HEK293 (cell line): ENCODE data around the gene C20orf204.

Source experiments
- CTCF ChIA-PET: fragments of 350-600 bp; formaldehyde crosslinking; extraction: SDS; loops from one replicate; lab custom pipeline; 2021; ENCODE audit warnings: antibody characterized with exemption; lab: Yijun Ruan, JAX
- POLR2A ChIA-PET: fragments of 300-600 bp; formaldehyde crosslinking; extraction: SDS; loops from one replicate; lab custom pipeline; 2020; ENCODE audit warnings: antibody characterized with exemption, inconsistent platforms; lab: Yijun Ruan, JAX
- H3K27ac ChIP-seq: fragments of 200-500 bp; sonication (Bioruptor generic); 2 replicates; pipeline ENCODE4 v1.5.1; 2014; ENCODE audit warnings: low read depth, low read length, control low read depth, inconsistent platforms; ENCODE audit errors: extremely low read depth
- H3K36me3 ChIP-seq, 2 experiments: fragments of 200-500 bp in 1 of 2; sonication (Bioruptor generic) in 1 of 2; 1 replicate in 1 of 2; 2 replicates in 1 of 2; pipeline ENCODE4 v1.5.1; 2014 to 2017; ENCODE audit warnings: inconsistent platforms in 2 of 2, low read length in 2 of 2; ENCODE audit not compliant: control insufficient read depth in 2 of 2, insufficient read depth in 1 of 2
- H3K4me1 ChIP-seq: fragments of 200-500 bp; sonication (Bioruptor generic); 2 replicates; pipeline ENCODE4 v1.5.1; 2014; ENCODE audit warnings: mild to moderate bottlenecking, low read length, inconsistent platforms; ENCODE audit not compliant: control insufficient read depth, insufficient read depth
- H3K4me3 ChIP-seq: 2 replicates; pipeline ENCODE4 v1.5.1; 2011; ENCODE audit warnings: low read depth, mild to moderate bottlenecking, control low read depth, low read length, moderate library complexity
- H3K9me3 ChIP-seq: fragments of 200-500 bp; sonication (Bioruptor generic); 2 replicates; pipeline ENCODE4 v1.5.1; 2014; ENCODE audit warnings: low read depth, low read length, inconsistent platforms; ENCODE audit not compliant: control insufficient read depth, insufficient read depth
- AEBP2 ChIP-seq: fragments of 450-650 bp; formaldehyde crosslinking; IDR thresholded peaks from 2 replicates; pipeline ENCODE4 v1.5.1; 2016; ENCODE audit warnings: missing biosample characterization, missing genetic modification characterization, borderline replicate concordance
- BCL11B ChIP-seq: fragments of 450-650 bp; formaldehyde crosslinking; IDR thresholded peaks from 2 replicates; pipeline ENCODE4 v1.5.1; 2016; ENCODE audit warnings: low read depth, missing biosample characterization, missing genetic modification characterization
- GLIS2 ChIP-seq: fragments of 450-650 bp; formaldehyde crosslinking; IDR thresholded peaks from 2 replicates; pipeline ENCODE4 v1.5.1; 2016; ENCODE audit warnings: missing biosample characterization, missing genetic modification characterization
- HOXC10 ChIP-seq: sonication (generic); formaldehyde crosslinking; IDR thresholded peaks from 2 replicates; pipeline ENCODE4 v1.8.1; 2023; ENCODE audit warnings: mild to moderate bottlenecking, missing genetic modification reagents
- KLF1 ChIP-seq: fragments of 450-650 bp; formaldehyde crosslinking; IDR thresholded peaks from 2 replicates; pipeline ENCODE4 v1.5.1; 2016; ENCODE audit warnings: missing biosample characterization, missing genetic modification characterization
- KLF9 ChIP-seq: fragments of 450-650 bp; formaldehyde crosslinking; IDR thresholded peaks from 2 replicates; pipeline ENCODE4 v1.5.1; 2016; ENCODE audit warnings: missing biosample characterization, missing genetic modification characterization, low read depth
- PRDM6 ChIP-seq: fragments of 450-650 bp; formaldehyde crosslinking; IDR thresholded peaks from 2 replicates; pipeline ENCODE4 v1.5.1; 2017; ENCODE audit warnings: missing biosample characterization, missing genetic modification characterization
- REST ChIP-seq: fragments of 450-650 bp; formaldehyde crosslinking; IDR thresholded peaks from 2 replicates; pipeline ENCODE4 v1.5.1; 2016; ENCODE audit warnings: missing biosample characterization, missing genetic modification characterization
- SP7 ChIP-seq: fragments of 450-650 bp; formaldehyde crosslinking; IDR thresholded peaks from 2 replicates; pipeline ENCODE4 v1.5.1; 2016; ENCODE audit warnings: missing biosample characterization, missing genetic modification characterization
- TCF7L2 ChIP-seq: IDR thresholded peaks from 2 replicates; pipeline ENCODE4 v1.6.1; 2011; ENCODE audit warnings: low read depth, mild to moderate bottlenecking, inconsistent platforms, low read length, moderate library complexity, borderline replicate concordance
- YY1 ChIP-seq: fragments of 450-650 bp; formaldehyde crosslinking; IDR thresholded peaks from 2 replicates; pipeline ENCODE4 v1.5.1; 2018; ENCODE audit warnings: missing biosample characterization, missing genetic modification characterization
- ZBTB20 ChIP-seq: fragments of 450-650 bp; formaldehyde crosslinking; IDR thresholded peaks from 2 replicates; pipeline ENCODE4 v1.5.1; 2016; ENCODE audit warnings: missing biosample characterization, missing genetic modification characterization
- ZFHX2 ChIP-seq: fragments of 450-650 bp; formaldehyde crosslinking; conservative IDR thresholded peaks from 2 replicates; pipeline ENCODE4 v1.5.1; 2016; ENCODE audit warnings: missing biosample characterization, missing genetic modification characterization
- ZNF114 ChIP-seq: fragments of 450-650 bp; formaldehyde crosslinking; IDR thresholded peaks from 2 replicates; pipeline ENCODE4 v1.5.0; 2017; ENCODE audit warnings: missing biosample characterization, missing genetic modification characterization
- ZNF248 ChIP-seq: fragments of 450-650 bp; formaldehyde crosslinking; IDR thresholded peaks from 2 replicates; pipeline ENCODE4 v1.5.1; 2017; ENCODE audit warnings: missing biosample characterization, missing genetic modification characterization
- ZNF324 ChIP-seq: fragments of 450-650 bp; formaldehyde crosslinking; IDR thresholded peaks from 2 replicates; pipeline ENCODE4 v1.5.1; 2016; ENCODE audit warnings: missing biosample characterization, missing genetic modification characterization
- ZNF366 ChIP-seq: fragments of 450-650 bp; formaldehyde crosslinking; conservative IDR thresholded peaks from 2 replicates; pipeline ENCODE4 v1.5.1; 2016; ENCODE audit warnings: missing biosample characterization, missing genetic modification characterization
- ZNF398 ChIP-seq: fragments of 450-650 bp; formaldehyde crosslinking; IDR thresholded peaks from 2 replicates; pipeline ENCODE4 v1.5.1; 2017; ENCODE audit warnings: missing biosample characterization, missing genetic modification characterization
- ZNF449 ChIP-seq: fragments of 450-650 bp; formaldehyde crosslinking; IDR thresholded peaks from 2 replicates; pipeline ENCODE4 v1.5.1; 2017; ENCODE audit warnings: missing biosample characterization, mild to moderate bottlenecking, missing genetic modification characterization, moderate library complexity
- ZNF514 ChIP-seq: fragments of 450-650 bp; formaldehyde crosslinking; IDR thresholded peaks from 2 replicates; pipeline ENCODE4 v1.5.1; 2016; ENCODE audit warnings: missing biosample characterization, missing genetic modification characterization
- ZNF529 ChIP-seq: fragments of 450-650 bp; formaldehyde crosslinking; IDR thresholded peaks from 2 replicates; pipeline ENCODE4 v1.5.1; 2017; ENCODE audit warnings: missing genetic modification characterization, missing biosample characterization; ENCODE audit not compliant: insufficient replicate concordance
- ZNF544 ChIP-seq: fragments of 450-650 bp; formaldehyde crosslinking; IDR thresholded peaks from 2 replicates; pipeline ENCODE4 v1.5.0; 2017; ENCODE audit warnings: missing biosample characterization, missing genetic modification characterization
- ZNF600 ChIP-seq: fragments of 450-650 bp; formaldehyde crosslinking; IDR thresholded peaks from 2 replicates; pipeline ENCODE4 v1.5.1; 2016; ENCODE audit warnings: missing biosample characterization, missing genetic modification characterization
- ZNF664 ChIP-seq: fragments of 450-650 bp; formaldehyde crosslinking; IDR thresholded peaks from 2 replicates; pipeline ENCODE4 v1.5.1; 2016; ENCODE audit warnings: missing biosample characterization, missing genetic modification characterization

C20orf204 gene

GRCh38 chr20:64080013-64080812 lies 44.2 kb downstream of the C20orf204 start, which contains the start of gene OPRL1 (continued):
- TF ChIP-seq ZNF324 (tag by site-specific recombination) (no peak), GLIS2 (peak; percentile 71), ZNF600 (tag by site-specific recombination) (0 out of 2 replicates have a peak, but pooled peaks have one; percentile 16), SP7 (tag by site-specific recombination) (no peak), ZNF449 (tag by site-specific recombination) (no peak), KLF9 (tag by site-specific recombination) (peak; percentile 42; the same call in 1 of the 2 replicates), ZBTB20 (tag by site-specific recombination) (0 out of 2 replicates have a peak, but pooled peaks have one; percentile 20), ZFHX2 (tag by site-specific recombination) (peak; percentile 23; the same call in 1 of the 2 replicates), KLF1 (0 out of 2 replicates have a peak, but pooled peaks have one; percentile 8)

- no peaks in the 10 kb centered on the region for H3K9me3 ChIP-seq
- H3K4me1 ChIP-seq = peaks cover 10% of the 10 kb centered on the region
- ChIA-PET POLR2A (interaction anchor here (1.8 to 2.9 kb wide), 2 partner anchors 18 to 19 kb away, joined by 6 to 13 read pairs; partner anchors contain the start of gene TCEA2), CTCF (interaction anchor here (0.7 to 1.1 kb wide), 4 partner anchors 11 to 41 kb away, joined by 3 read pairs; no protein-coding TSS in a partner anchor)
- H3K27ac ChIP-seq = no peak overlapping the region
- H3K36me3 ChIP-seq = peaks cover 0 to 2% of the 10 kb centered on the region in 2 experiments; a peak in 1 of 3 replicates
- H3K4me3 ChIP-seq = no peak overlapping the region
- TF ChIP-seq ZNF600 (tag by site-specific recombination) = no peak
- no peak for TF ChIP-seq ZNF366 (tag by site-specific recombination)
- no peak for TF ChIP-seq ZNF398 (tag by site-specific recombination)
- TF ChIP-seq ZNF514 (tag by site-specific recombination) = no peak
- no peak for TF ChIP-seq YY1
- no peak for TF ChIP-seq AEBP2
- TF ChIP-seq ZNF248 (tag by site-specific recombination) = no peak
- TF ChIP-seq BCL11B (tag by site-specific recombination) = peak; percentile 69
- no peak for TF ChIP-seq PRDM6 (tag by site-specific recombination)
- peak; percentile 34; the same call in 1 of the 2 replicates for TF ChIP-seq GLIS2
- no peak for TF ChIP-seq ZNF664 (tag by site-specific recombination)
- TF ChIP-seq REST (tag by site-specific recombination) = no peak
- no peak for TF ChIP-seq ZNF529
- TF ChIP-seq HOXC10 (CRISPR knock-in tag) = no peak
- TF ChIP-seq TCF7L2 = no peak
- no peak for TF ChIP-seq ZNF544 (tag by site-specific recombination)
- TF ChIP-seq ZNF114 (tag by site-specific recombination) = no peak
Observed at GRCh38 chr20:64080813-64081623, 45.0 kb downstream of the C20orf204 start.
